Esophagus muscularis mucosa (tissue), 4 donors: Measurements from ENCODE around the gene TBX2. TPM values are rescaled to one million over a fixed set of nuclear protein-coding genes. Genes with fewer than 3 reads are reported as not detected.

Source experiments
- DNase-seq: peaks from one replicate; pipeline ENCODE4 v3.0.0-alpha.2; 2017; ENCODE audit errors: extremely low spot score
- H3K27ac ChIP-seq, 4 donors: fragments of 200-600 bp; sonication (generic); replicated peaks in 1 of 4; 1 replicate in 3 of 4; 2 replicates in 1 of 4; pipeline ENCODE4 v1.5.1; 2016 to 2019; ENCODE audit warnings: mild to moderate bottlenecking in 1 of 4
- H3K27me3 ChIP-seq, 4 donors: fragments of 200-600 bp; sonication (generic); one replicate each; pipeline versions ENCODE4 v1.5.1 to v1.6.0; 2016 to 2019
- H3K36me3 ChIP-seq, 4 donors: fragments of 200-600 bp; sonication (generic); one replicate each; pipeline ENCODE4 v1.5.1; 2016 to 2019
- H3K4me1 ChIP-seq, 4 donors: fragments of 200-600 bp; sonication (generic); one replicate each; pipeline ENCODE4 v1.5.1; 2016 to 2019
- H3K4me3 ChIP-seq, 4 donors: fragments of 200-600 bp; sonication (generic); 1 replicate in 2 of 4; 2 replicates in 2 of 4; pipeline ENCODE4 v1.5.1; 2016 to 2019; ENCODE audit warnings: mild to moderate bottlenecking in 4 of 4, moderate library complexity in 1 of 4
- H3K9me3 ChIP-seq, 4 donors: fragments of 200-600 bp; sonication (generic); 1 replicate in 3 of 4; 2 replicates in 1 of 4; pipeline ENCODE4 v1.5.1; 2016 to 2019
- CTCF ChIP-seq, 3 experiments: fragments of 200-600 bp in 2 of 3; fragments of 450-650 bp in 1 of 3; sonication (generic) in 2 of 3; IDR thresholded peaks; one replicate each; pipeline ENCODE4 v1.5.1; 2017 to 2019; ENCODE audit warnings: antibody characterized with exemption in 3 of 3, mild to moderate bottlenecking in 2 of 3, moderate library complexity in 1 of 3
- EP300 ChIP-seq: sonication (generic); formaldehyde crosslinking; IDR thresholded peaks from one replicate; pipeline ENCODE4 v1.6.1; 2017; ENCODE audit warnings: antibody characterized with exemption
- POLR2A ChIP-seq: fragments of 450-650 bp; IDR thresholded peaks from one replicate; pipeline ENCODE4 v1.6.1; 2017; ENCODE audit warnings: antibody characterized with exemption, moderate library complexity, mild to moderate bottlenecking, low read depth
- POLR2AphosphoS5 ChIP-seq, 2 donors: sonication (generic); formaldehyde crosslinking; IDR thresholded peaks; one replicate each; pipeline ENCODE4 v1.6.1; 2017; ENCODE audit warnings: antibody characterized with exemption in 2 of 2
- WGBS: methylation state at CpG from one replicate; pipeline ENCODE4 v1.1.5; 2018; 5-methylcytosine and 5-hydroxymethylcytosine counted together
- intact Hi-C: fragments of 100-400 bp; cut with DNase I; formaldehyde crosslinking; loops from one replicate; pipeline ENCODE4 v1.15.1; 2023
- total RNA-seq, 4 donors: library from RNA; depleted of rRNA; stranded (reverse); fragments of >200 nt; gene quantifications; one replicate each; pipeline versions ENCODE4 v1.1.0 to v1.2.1, GENCODE V29; 2016

TBX2 gene
- total RNA-seq, 4 donors from 2014 or later: 17.9 to 42.6 (median 31.3) TPM

GRCh38 chr17:61384692-61385576 lies 14.7 kb upstream of the TBX2 start:
- intact Hi-C loops: loop anchor here (10.0 kb wide), 1 partner anchor 240 kb away; no protein-coding TSS in a partner anchor
- Histone ChIP-seq H3K27ac (no peak overlapping the region), H3K27me3 (no peaks in the 10 kb centered on the region), H3K36me3 (no peaks in the 10 kb centered on the region), H3K9me3 (no peaks in the 10 kb centered on the region), H3K4me3 (no peak overlapping the region), H3K4me1 (peaks cover 5 to 9% (median 8%) of the 10 kb centered on the region in 4 donors)
- TF ChIP-seq EP300: no peak
- 98% methylated on average over 12 of the region's 13 CpGs for WGBS
- DNase-seq: no peak

GRCh38 chr17:61385577-61386236 lies 13.9 kb upstream of the TBX2 start:
- Histone ChIP-seq H3K4me3 (no peak overlapping the region), H3K27me3 (no peaks in the 10 kb centered on the region), H3K36me3 (no peaks in the 10 kb centered on the region), H3K27ac (no peak overlapping the region), H3K9me3 (no peaks in the 10 kb centered on the region), H3K4me1 (peaks cover 5 to 16% (median 14%) of the 10 kb centered on the region in 4 donors)
- WGBS: 92% methylated on average over 10 of the region's 15 CpGs
- no peak for DNase-seq
- intact Hi-C loops: loop anchor here (10.0 kb wide), 1 partner anchor 241 kb away; no protein-coding TSS in a partner anchor
- TF ChIP-seq EP300 (no peak), CTCF (IDR thresholded peaks at IDR 0.05) (no peak), POLR2AphosphoS5 (IDR thresholded peaks at IDR 0.05) (no peak), POLR2A (no peak)

- WGBS: 96% methylated on average over 3 of the region's 6 CpGs
- intact Hi-C loops: loop anchor here (10.0 kb wide), 1 partner anchor 241 kb away; no protein-coding TSS in a partner anchor
- H3K27me3 ChIP-seq: no peaks in the 10 kb centered on the region
- H3K9me3 ChIP-seq: no peaks in the 10 kb centered on the region
- H3K4me1 ChIP-seq: peaks cover 5 to 17% (median 14%) of the 10 kb centered on the region in 4 donors
- H3K36me3 ChIP-seq: no peaks in the 10 kb centered on the region
- TF ChIP-seq EP300 (no peak), POLR2AphosphoS5 (IDR thresholded peaks at IDR 0.05) (no peak), CTCF (IDR thresholded peaks at IDR 0.05) (no peak), POLR2A (no peak)
- H3K27ac ChIP-seq: no peak overlapping the region
- H3K4me3 ChIP-seq: no peak overlapping the region
- DNase-seq: no peak
Observed at GRCh38 chr17:61386251-61386650, 13.4 kb upstream of the TBX2 start.

GRCh38 chr17:61387011-61387410 lies 12.6 kb upstream of the TBX2 start:
- Histone ChIP-seq H3K4me1 (peaks cover 5 to 17% (median 14%) of the 10 kb centered on the region in 4 donors), H3K9me3 (no peaks in the 10 kb centered on the region), H3K27me3 (no peaks in the 10 kb centered on the region), H3K27ac (no peak overlapping the region), H3K4me3 (no peak overlapping the region), H3K36me3 (peaks cover 0 to 1% (median 0%) of the 10 kb centered on the region in 4 donors)
- intact Hi-C loops: loop anchor here (10.0 kb wide), 1 partner anchor 242 kb away; no protein-coding TSS in a partner anchor
- no peak for DNase-seq
- TF ChIP-seq POLR2A (no peak), EP300 (no peak), POLR2AphosphoS5 (IDR thresholded peaks at IDR 0.05) (no peak), CTCF (IDR thresholded peaks at IDR 0.05) (no peak)
- 97% methylated on average over 8 of the region's 8 CpGs for WGBS
